Neutrophil (primary cell): Measurements from ENCODE around the gene PLEKHA6.

Experiments used
- H3K27ac ChIP-seq: fragments of 200-600 bp; sonication (generic); 2 replicates; pipeline ENCODE4 v1.5.1; 2016; ENCODE audit warnings: mild to moderate bottlenecking, moderate library complexity
- H3K27me3 ChIP-seq: fragments of 200-600 bp; sonication (generic); 2 replicates; pipeline ENCODE4 v1.6.0; 2016; ENCODE audit warnings: mild to moderate bottlenecking
- H3K36me3 ChIP-seq: fragments of 200-600 bp; sonication (generic); 2 replicates; pipeline ENCODE4 v1.5.1; 2017
- H3K4me1 ChIP-seq, 2 experiments: fragments of 200-600 bp in 1 of 2; sonication (generic) in 1 of 2; 1 replicate in 1 of 2; 2 replicates in 1 of 2; pipeline versions ENCODE4 v1.5.1 to v1.6.1; 2013 to 2016; ENCODE audit warnings: low read depth in 1 of 2, low read length in 1 of 2, mild to moderate bottlenecking in 1 of 2, moderate library complexity in 1 of 2; ENCODE audit not compliant: control insufficient read depth in 1 of 2, insufficient read depth in 1 of 2
- H3K4me3 ChIP-seq, 2 experiments: fragments of 200-600 bp in 1 of 2; sonication (generic) in 1 of 2; 1 replicate in 1 of 2; 2 replicates in 1 of 2; pipeline ENCODE4 v1.5.1; 2013 to 2016; ENCODE audit warnings: low read depth in 1 of 2, low read length in 1 of 2, mild to moderate bottlenecking in 1 of 2, moderate library complexity in 1 of 2
- H3K9me3 ChIP-seq: fragments of 200-600 bp; sonication (generic); 2 replicates; pipeline ENCODE4 v1.5.1; 2016
- CTCF ChIP-seq: fragments of 200-600 bp; sonication (generic); IDR thresholded peaks from 2 replicates; pipeline ENCODE4 v1.5.1; 2016; ENCODE audit warnings: antibody characterized with exemption

PLEKHA6 gene

GRCh38 chr1:204205486-204205885 is 154.2 kb downstream of the PLEKHA6 start:
- Histone ChIP-seq H3K27me3 (peaks cover 43% of the 10 kb centered on the region), H3K4me3 (no peak overlapping the region), H3K36me3 (no peaks in the 10 kb centered on the region), H3K4me1 (no peaks in the 10 kb centered on the region), H3K27ac (no peak overlapping the region), H3K9me3 (no peaks in the 10 kb centered on the region)
- TF ChIP-seq CTCF = no peak

- no peaks in the 10 kb centered on the region for H3K9me3 ChIP-seq
- H3K4me1 ChIP-seq = no peaks in the 10 kb centered on the region
- no peaks in the 10 kb centered on the region for H3K36me3 ChIP-seq
- H3K27ac ChIP-seq = no peak overlapping the region
- TF ChIP-seq CTCF = no peak
- no peak overlapping the region for H3K4me3 ChIP-seq
- peaks cover 43% of the 10 kb centered on the region for H3K27me3 ChIP-seq
These were observed 154.8 kb downstream of the PLEKHA6 start for GRCh38 chr1:204204944-204205343.

GRCh38 chr1:204203206-204203767 is 156.4 kb downstream of the PLEKHA6 start:
- H3K36me3 ChIP-seq = no peaks in the 10 kb centered on the region
- TF ChIP-seq CTCF = no peak
- H3K27me3 ChIP-seq = peaks cover 56% of the 10 kb centered on the region
- no peaks in the 10 kb centered on the region for H3K4me1 ChIP-seq
- H3K27ac ChIP-seq = no peak overlapping the region
- H3K4me3 ChIP-seq = no peak overlapping the region
- H3K9me3 ChIP-seq = no peaks in the 10 kb centered on the region

GRCh38 chr1:204202481-204202880 is 157.2 kb downstream of the PLEKHA6 start:
- Histone ChIP-seq H3K9me3 (no peaks in the 10 kb centered on the region), H3K4me1 (no peaks in the 10 kb centered on the region), H3K27me3 (peaks cover 54% of the 10 kb centered on the region), H3K27ac (no peak overlapping the region), H3K4me3 (no peak overlapping the region), H3K36me3 (no peaks in the 10 kb centered on the region)
- TF ChIP-seq CTCF = no peak

GRCh38 chr1:204201348-204202040 is 158.2 kb downstream of the PLEKHA6 start:
- no peaks in the 10 kb centered on the region for H3K36me3 ChIP-seq
- no peaks in the 10 kb centered on the region for H3K9me3 ChIP-seq
- TF ChIP-seq CTCF = no peak
- no peak overlapping the region for H3K4me3 ChIP-seq
- H3K27ac ChIP-seq = no peak overlapping the region
- no peaks in the 10 kb centered on the region for H3K4me1 ChIP-seq
- H3K27me3 ChIP-seq = peaks cover 54% of the 10 kb centered on the region
